HG03135 (cell line): ENCODE results near the gene CHST8.

Experiments
- ATAC-seq: cut with Tn5 transposase; IDR thresholded peaks from one replicate; pipeline ENCODE4 v1.9.1; 2021; ENCODE audit warnings: mild to moderate bottlenecking, moderate library complexity; ENCODE audit not compliant: unreplicated experiment

The CHST8 gene

DNA sequence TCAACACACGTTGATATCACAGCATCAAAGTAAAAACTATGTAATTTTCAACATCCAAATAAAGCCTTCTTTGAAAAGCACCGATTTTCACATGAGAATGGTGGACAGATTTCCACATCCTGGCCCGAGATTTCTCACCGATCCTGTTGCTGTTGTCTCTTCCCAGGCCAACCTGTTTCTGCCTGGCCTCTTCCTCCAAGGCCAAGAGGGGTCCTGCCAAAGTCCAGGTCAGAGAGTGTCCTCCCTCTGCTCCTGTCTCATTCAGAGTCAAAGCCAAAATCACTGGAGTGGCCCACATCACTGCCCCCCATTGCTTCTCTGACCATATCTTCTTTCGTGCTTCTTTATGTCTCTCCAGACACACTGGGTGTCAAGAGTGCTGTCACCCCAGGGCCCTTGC lies 49.5 kb downstream of the CHST8 start:
- no peak for ATAC-seq

DNA sequence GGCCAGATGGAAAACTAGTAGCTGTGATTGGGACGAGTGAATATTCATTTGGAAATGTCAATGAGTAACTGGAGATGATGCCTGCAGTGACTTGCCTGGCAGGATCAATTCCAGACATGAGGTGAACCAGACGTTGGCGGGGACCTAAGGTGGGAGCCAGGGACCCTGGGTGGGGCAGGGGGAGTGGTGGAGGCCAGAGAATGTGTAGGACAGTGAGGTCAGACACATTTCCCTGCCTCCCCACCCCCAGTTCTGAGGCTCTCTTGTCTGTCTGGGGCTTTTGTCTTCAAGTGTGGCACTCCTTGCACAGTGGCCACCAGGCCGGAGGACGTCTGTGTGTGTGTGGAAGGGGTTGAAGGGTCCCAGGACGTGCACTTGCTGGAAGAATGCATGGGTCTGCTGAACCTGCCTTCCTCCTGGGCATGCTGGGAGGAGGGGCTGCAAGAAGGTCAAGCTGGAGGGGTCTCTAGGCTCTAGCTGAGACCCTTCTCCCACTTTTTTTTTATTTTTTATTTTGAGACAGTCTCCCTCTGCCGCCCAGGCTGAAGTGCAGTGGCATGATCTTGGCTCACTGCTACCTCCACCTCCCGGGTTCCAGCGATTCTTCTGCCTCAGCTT lies 51.6 kb downstream of the CHST8 start:
- ATAC-seq = no peak

GRCh38 chr19:33673996-33674625 lies 52.4 kb downstream of the CHST8 start:
- ATAC-seq = no peak

GRCh38 chr19:33674626-33675367 lies 53.0 kb downstream of the CHST8 start:
- no peak for ATAC-seq

GRCh38 chr19:33675501-33676124 lies 53.9 kb downstream of the CHST8 start:
- ATAC-seq = no peak

DNA sequence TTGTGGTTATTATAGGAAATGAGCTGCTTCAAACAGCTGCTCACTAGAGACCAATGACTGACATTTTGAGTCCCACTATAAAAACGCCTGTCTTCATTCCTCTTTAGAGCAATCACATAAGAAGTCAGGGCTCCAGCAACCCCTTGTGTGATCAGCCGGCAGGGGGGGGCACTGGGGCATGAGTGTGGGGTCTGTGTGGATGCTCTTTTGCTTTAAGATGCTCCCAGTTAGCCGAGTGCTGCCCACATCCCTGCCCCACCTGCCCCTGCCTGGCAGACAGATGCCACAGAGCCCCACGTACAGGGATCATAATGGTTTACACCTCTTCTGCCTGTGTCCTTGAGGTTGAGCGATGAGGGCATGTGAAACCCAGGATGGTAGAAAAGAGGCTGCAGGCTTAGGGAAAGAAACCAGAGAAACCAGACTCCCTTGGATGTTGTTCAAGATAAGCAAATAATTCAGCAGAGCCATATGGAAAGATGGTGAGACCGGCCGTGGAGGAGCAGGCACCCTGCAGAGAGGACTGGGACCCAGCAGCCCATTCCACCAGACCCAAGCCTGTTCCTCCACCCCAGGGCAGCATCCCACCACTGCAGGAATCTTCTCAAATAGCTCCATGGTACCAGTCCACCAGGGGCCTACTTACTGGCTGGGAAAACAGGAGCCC lies 55.4 kb downstream of the CHST8 start:
- ATAC-seq = no peak

GRCh38 chr19:33677745-33678426 lies 56.1 kb downstream of the CHST8 start:
- no peak for ATAC-seq

DNA sequence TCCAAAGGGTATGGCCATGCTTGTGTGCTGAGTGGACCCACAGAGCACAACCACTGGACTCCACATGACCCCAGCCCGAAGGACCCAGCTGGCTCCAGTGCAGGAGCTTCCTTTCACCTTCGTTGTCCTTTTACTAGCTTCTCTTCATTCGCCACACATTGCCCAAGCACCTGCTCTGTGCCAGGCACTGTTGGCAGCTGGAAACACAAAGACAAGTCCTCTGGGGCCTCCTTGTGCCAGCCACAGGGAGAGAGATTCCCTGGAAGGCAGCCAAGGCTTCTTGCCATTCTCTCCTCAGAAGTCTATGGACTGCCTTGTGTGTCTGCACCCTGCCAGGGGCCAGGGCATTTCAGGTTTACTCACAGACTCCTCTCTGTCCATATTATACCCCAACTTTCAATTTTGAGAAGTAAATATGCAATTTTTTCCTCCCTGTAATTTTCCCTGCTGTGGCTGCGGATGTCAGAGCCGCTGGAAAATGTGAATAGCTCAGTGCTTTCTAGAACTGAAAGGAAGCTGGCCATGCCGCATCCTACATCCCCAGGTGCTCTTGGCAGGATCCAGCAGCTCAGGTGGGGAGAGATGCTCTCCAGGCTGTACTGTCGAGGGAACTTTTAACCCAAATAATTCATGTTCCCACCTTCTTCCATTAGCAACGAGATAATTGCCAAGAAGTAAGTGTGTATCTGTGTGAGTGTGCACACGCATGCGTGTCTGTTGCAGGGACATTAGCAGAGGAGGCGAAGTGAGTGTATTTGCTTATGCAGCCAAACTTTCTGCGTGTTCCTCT lies 57.2 kb downstream of the CHST8 start:
- no peak for ATAC-seq

GRCh38 chr19:33679696-33680095 lies 57.9 kb downstream of the CHST8 start:
- no peak for ATAC-seq

DNA sequence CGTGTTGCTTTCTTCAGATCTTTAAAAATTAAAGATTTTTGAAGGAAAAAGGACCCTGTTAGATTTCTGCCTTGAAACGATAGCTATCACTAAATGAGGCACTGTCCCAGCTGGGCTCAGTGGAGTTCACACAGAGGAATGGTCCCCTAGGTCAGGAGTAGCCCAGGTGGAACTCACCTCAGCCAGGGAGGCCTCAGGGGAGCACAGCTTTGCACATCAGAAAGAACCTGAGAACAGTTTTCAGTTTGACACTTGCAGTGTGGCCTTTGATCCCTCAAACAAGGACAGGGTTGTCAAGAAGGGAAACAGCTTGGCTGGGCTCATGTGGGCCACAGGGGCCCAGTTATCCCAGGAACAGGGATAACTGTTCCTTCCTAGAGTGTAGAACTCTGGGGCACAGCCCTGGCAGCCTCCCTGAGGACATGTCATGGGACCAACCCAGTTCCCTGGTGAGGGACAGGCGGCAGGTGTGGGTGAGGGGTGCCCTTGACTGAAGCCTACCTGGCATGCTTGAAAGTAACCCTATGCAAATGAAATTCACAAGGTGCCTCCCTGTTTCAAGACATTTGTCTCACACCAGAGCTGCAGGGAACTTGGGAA lies 59.4 kb downstream of the CHST8 start:
- no peak for ATAC-seq

GRCh38 chr19:33683881-33684537 lies 62.3 kb downstream of the CHST8 start:
- ATAC-seq = no peak

DNA sequence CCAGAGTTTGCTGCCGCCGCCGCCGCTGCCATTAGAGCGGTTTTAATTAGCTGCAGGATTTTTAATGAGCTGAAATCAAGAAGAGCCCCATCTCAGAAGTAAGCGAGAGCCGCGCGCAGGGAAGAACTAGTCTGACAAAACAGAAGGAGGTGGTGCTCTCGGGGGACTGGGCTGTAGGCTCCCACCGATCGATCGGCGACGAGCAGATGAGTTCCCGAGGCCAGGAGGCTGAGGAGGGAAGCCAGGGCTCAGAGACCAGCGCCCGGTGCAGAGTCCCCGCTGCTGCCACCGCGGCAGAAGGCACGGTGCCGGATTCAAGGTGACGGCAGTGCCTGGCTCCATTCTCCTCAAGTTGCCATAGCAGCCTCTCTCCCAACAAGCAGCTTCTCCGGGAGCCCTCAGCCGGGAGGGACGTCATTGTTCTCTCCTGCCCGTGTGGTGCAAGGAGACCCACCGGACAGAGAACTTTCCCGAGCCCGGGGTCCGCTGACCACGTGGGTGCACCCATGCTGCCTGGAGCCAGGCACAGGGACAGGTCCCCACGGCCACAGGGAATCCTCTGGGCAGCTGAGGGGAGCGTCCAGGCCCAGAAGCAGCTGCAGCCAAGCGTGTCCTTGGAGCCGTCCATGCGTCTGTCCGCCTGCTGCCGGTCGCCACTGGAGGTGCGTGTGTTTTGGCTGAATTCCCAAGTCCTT lies 62.9 kb downstream of the CHST8 start:
- no peak for ATAC-seq

GRCh38 chr19:33685541-33685940 lies 63.8 kb downstream of the CHST8 start:
- ATAC-seq = no peak

- no peak for ATAC-seq
Observed at GRCh38 chr19:33686262-33686661, 64.5 kb downstream of the CHST8 start.

DNA sequence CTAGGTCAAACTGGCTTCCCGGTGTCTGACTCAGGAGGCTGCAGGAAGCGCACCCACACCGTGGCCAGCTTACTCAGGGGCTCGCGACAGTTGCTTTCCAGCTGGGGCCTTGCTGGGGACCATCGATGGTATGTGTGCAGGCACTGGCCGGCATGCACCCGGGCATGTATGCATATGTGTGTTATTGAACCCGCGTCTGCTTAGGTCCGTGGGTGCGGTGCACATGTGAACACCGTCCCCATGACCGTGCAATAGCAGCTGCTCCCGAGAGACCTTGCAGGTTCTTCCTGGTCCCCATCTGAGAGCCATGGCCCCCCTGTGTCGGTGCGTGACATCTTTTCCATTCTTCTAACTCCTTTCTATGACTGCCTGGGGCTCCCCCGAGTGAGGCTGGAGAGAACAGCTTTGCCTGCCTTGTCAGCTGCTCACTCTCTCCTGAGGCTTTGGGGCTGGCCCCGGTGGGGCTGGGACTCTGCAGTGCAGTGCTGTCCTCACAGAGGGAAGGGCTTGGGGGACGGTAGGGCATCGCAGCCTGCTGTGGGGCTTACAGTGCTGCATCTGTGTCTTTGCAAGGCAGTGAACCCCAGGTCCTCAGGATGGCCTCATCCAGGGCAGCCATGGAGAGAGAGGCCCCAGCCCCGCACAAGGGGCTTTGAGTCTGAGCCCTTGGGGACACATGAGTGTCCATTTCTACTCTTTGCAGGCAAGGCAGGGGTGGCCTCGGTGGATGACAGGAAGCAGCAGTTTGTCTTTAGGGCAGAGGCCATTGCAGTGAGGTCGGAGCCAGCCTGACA lies 65.1 kb downstream of the CHST8 start:
- no peak for ATAC-seq

DNA sequence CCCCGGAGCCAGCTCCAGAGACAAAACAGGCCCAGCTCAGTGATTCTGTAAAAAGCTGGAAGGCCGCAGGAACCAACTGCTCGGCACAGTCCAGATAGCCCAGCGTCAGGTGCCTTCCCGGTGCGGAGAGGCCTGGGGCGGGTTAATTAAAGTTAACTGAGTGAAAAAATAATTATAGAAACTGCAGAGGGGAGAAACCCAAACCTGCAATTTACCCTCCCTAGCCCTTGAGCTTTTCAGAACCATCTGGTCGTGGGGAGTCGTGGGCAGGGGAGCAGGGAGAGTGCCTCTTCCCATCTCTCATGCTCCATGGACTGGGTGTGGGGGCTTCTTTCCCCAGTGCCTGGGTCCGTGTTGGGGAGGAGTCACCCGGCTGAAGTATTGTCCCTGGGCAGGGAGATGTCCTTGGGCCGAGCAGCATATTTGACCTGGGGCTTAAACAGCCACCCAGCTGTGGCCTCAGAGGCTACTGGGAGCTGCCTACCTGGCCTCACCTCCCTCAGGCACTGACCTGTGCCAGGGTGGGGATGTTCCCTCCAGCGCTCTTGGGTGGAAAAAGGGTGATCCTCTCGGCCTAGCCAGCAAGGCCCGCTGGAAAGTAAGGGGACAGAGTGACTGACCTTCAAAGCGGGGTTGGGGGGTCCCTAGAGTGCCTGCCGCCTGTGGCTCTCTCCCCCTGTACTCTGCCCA lies 65.9 kb downstream of the CHST8 start:
- ATAC-seq = no peak
